ENCODE data around the gene GRIN2C.

- TF ChIP-seq CTCF (IDR thresholded peaks at IDR 0.05) (no peak), ZFX (IDR thresholded peaks at IDR 0.05; ENCODE audit: borderline replicate concordance) (no peak)
These were observed 33.6 kb upstream of the GRIN2C start, which contains the start of gene FADS6 for GRCh38 chr17:74892974-74893911.

Measured in 22Rv1 (cell line).